ENCODE data around the gene SUPT3H. TPM values are rescaled to one million over a fixed set of nuclear protein-coding genes. Genes with fewer than 3 reads are reported as not detected.

SUPT3H gene
- total and polyA plus RNA-seq, 2 donors (not counting 1 experiment from before 2014, with no cell fraction given) = 5.5 to 12.4 TPM

GRCh38 chr6:45001663-45002062 lies 376.1 kb downstream of the SUPT3H start:
- Histone ChIP-seq H3K4me3 (ENCODE audit: control extremely low read depth in 1 of 5, extremely low read depth in 1 of 5, insufficient read depth in 1 of 5, low read depth in 2 of 5, low read length in 4 of 5) (no peak overlapping the region), H2AFZ (ENCODE audit: insufficient read depth, low read depth, low read length, poor library complexity, severe bottlenecking) (no peak overlapping the region), H3K79me2 (ENCODE audit: control insufficient read depth, insufficient read depth, low read length) (no peaks in the 10 kb centered on the region), H3K9ac (ENCODE audit: low read length) (no peak overlapping the region), H3K36me3 (replicated peaks in 1 of 2; ENCODE audit: control extremely low read depth in 1 of 2, control insufficient read depth in 1 of 2, extremely low read depth in 1 of 2, insufficient read depth in 2 of 2, low read length in 1 of 2) (no peaks in the 10 kb centered on the region), H4K20me1 (ENCODE audit: control insufficient read depth, insufficient read depth, low read length, poor library complexity, severe bottlenecking) (no peaks in the 10 kb centered on the region), H3K9me3 (ENCODE audit: control extremely low read depth in 1 of 3, control insufficient read depth in 2 of 3, insufficient read depth in 1 of 3, low read length in 2 of 3) (no peaks in the 10 kb centered on the region), H3K4me1 (ENCODE audit: control insufficient read depth in 2 of 2, insufficient read depth in 2 of 2, low read length in 2 of 2) (no peaks in the 10 kb centered on the region), H3K27ac (ENCODE audit: low read length in 2 of 2) (no peak overlapping the region), H3K4me2 (replicated peaks; ENCODE audit: low read depth, low read length, poor library complexity, severe bottlenecking) (no peak overlapping the region), H3K27me3 (replicated peaks in 1 of 4; ENCODE audit: control extremely low read depth in 1 of 4, control insufficient read depth in 3 of 4, insufficient read depth in 4 of 4, low read length in 3 of 4) (no peaks in the 10 kb centered on the region)
- ChIA-PET CTCF (no interaction called here), POLR2A (no interaction called here)
- Mint-ChIP-seq H3K4me1 (no peaks in the 10 kb centered on the region), H3K27me3 (no peaks in the 10 kb centered on the region), H3K4me3 (no peak overlapping the region), H3K27ac (no peak overlapping the region), H3K9me3 (ENCODE audit: insufficient read depth) (no peaks in the 10 kb centered on the region)
- no peak for TF ChIP-seq EZH2 (IDR thresholded peaks at IDR 0.05; ENCODE audit: borderline replicate concordance, insufficient read depth, low read depth, low read length, poor library complexity, severe bottlenecking)
- no peak for TF ChIP-seq CTCF (IDR thresholded peaks at IDR 0.05)
- no CpG with 5 or more reads among the region's 1 CpG for WGBS (ENCODE audit: insufficient coverage)
- no peak for ATAC-seq (ENCODE audit: low read depth)
- intact Hi-C loops (cut with micrococcal nuclease) = no loop called here
- DNase-seq = no peak

- intact Hi-C loops (cut with micrococcal nuclease) = no loop called here
- Histone ChIP-seq H4K20me1 (ENCODE audit: control insufficient read depth, insufficient read depth, low read length, poor library complexity, severe bottlenecking) (no peaks in the 10 kb centered on the region), H3K79me2 (ENCODE audit: control insufficient read depth, insufficient read depth, low read length) (no peaks in the 10 kb centered on the region), H3K4me1 (ENCODE audit: control insufficient read depth in 2 of 2, insufficient read depth in 2 of 2, low read length in 2 of 2) (no peaks in the 10 kb centered on the region), H3K36me3 (replicated peaks in 1 of 2; ENCODE audit: control extremely low read depth in 1 of 2, control insufficient read depth in 1 of 2, extremely low read depth in 1 of 2, insufficient read depth in 2 of 2, low read length in 1 of 2) (no peaks in the 10 kb centered on the region), H2AFZ (ENCODE audit: insufficient read depth, low read depth, low read length, poor library complexity, severe bottlenecking) (no peak overlapping the region), H3K4me2 (replicated peaks; ENCODE audit: low read depth, low read length, poor library complexity, severe bottlenecking) (no peak overlapping the region), H3K9ac (ENCODE audit: low read length) (no peak overlapping the region), H3K4me3 (ENCODE audit: control extremely low read depth in 1 of 5, extremely low read depth in 1 of 5, insufficient read depth in 1 of 5, low read depth in 2 of 5, low read length in 4 of 5) (no peak overlapping the region), H3K27ac (ENCODE audit: low read length in 2 of 2) (no peak overlapping the region), H3K9me3 (ENCODE audit: control extremely low read depth in 1 of 3, control insufficient read depth in 2 of 3, insufficient read depth in 1 of 3, low read length in 2 of 3) (no peaks in the 10 kb centered on the region), H3K27me3 (replicated peaks in 1 of 4; ENCODE audit: control extremely low read depth in 1 of 4, control insufficient read depth in 3 of 4, insufficient read depth in 4 of 4, low read length in 3 of 4) (no peaks in the 10 kb centered on the region)
- DNase-seq (no peak), ATAC-seq (ENCODE audit: low read depth) (no peak)
- ChIA-PET POLR2A (no interaction called here), CTCF (no interaction called here)
- Mint-ChIP-seq H3K9me3 (ENCODE audit: insufficient read depth) (no peaks in the 10 kb centered on the region), H3K27me3 (no peaks in the 10 kb centered on the region), H3K4me1 (no peaks in the 10 kb centered on the region), H3K4me3 (no peak overlapping the region), H3K27ac (no peak overlapping the region)
- no peak for TF ChIP-seq CTCF (IDR thresholded peaks at IDR 0.05)
- TF ChIP-seq EZH2 (IDR thresholded peaks at IDR 0.05; ENCODE audit: borderline replicate concordance, insufficient read depth, low read depth, low read length, poor library complexity, severe bottlenecking) = no peak
Observed at GRCh38 chr6:45000833-45001232, 376.9 kb downstream of the SUPT3H start.

Measured in B cell (primary cell).